Stimulated activated CD4-positive, alpha-beta T cell treated with anti-CD3 and anti-CD28 coated beads, Interleukin-4, amount 100 ng/mL, for 24 hours (primary cell): ENCODE data around the gene PIK3C2G.
"Not testable (repeated sequence)": the region's sequence is repeated elsewhere in the genome, so short reads cannot be mapped to it uniquely, and the experiment has no call there.

ENCODE experiments used
- DNase-seq: peaks from one replicate; pipeline ENCODE4 v3.0.0-alpha.2; 2020

The PIK3C2G gene

DNA sequence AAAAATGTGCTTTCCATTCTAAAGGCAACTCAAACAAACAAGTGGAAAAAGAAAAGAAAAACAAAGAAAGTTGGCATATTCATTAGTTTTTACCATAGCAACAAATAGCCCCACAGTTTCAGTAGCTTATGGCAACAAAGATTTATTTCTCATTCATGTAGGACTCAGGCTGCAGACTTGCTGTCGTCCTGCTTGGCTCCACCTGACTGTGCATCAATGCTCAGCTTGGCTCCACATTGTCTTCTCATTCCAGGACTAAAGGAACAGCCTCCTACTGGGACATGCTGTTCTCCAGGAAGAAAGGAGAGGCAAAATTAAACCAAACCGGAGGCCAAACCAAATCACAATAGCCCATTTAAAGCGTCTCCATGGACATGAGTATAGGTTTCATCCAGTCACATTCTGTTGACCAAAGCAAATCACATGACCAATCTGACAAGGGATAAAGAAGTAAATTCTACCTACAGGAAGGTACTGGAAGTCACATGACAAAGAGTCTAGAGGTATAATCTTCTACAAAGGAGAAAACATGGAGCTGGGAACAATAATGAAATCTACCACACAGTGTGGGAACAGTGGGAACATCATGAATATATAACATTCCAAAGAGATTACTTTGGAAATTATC lies 222.5 kb downstream of the PIK3C2G start:
- DNase-seq: no peak

DNA sequence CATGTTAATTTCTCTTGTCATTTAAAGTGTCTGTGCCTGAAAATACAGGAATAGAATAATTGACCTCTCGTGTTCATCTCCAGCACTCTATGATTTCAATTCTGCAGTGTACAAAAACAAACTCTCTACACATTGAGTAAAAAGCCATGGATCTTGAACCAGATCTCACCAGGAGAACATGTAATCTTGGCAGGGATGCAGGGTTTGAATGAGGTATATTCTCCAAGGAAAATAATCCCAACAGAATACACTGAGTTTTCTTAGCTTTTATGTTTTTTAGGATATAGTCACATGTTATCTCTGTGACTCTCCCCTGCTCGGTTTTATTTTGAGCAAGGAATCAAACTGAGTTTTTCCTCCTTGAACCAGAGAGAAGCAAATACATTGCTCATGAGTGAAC lies 224.7 kb downstream of the PIK3C2G start:
- DNase-seq: no peak

DNA sequence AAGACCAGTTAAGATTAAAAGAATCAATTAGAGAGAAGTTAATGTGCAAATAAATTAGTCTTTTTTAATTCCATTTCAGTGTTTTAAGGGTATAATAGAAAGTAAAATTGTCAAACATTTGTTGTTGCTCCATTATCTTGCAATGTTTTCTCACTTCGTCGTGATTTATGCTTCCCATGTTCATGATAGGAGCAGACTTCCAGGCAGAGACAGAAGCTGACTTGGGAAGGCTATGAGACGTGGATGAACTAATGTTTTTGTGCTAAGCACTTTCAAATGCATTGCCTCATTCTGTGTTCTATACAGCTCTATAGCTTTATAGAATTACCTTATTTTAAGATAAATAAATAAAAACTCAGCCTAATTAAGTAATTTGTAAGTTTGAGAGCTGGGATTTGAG lies 226.2 kb downstream of the PIK3C2G start:
- DNase-seq: no peak

DNA sequence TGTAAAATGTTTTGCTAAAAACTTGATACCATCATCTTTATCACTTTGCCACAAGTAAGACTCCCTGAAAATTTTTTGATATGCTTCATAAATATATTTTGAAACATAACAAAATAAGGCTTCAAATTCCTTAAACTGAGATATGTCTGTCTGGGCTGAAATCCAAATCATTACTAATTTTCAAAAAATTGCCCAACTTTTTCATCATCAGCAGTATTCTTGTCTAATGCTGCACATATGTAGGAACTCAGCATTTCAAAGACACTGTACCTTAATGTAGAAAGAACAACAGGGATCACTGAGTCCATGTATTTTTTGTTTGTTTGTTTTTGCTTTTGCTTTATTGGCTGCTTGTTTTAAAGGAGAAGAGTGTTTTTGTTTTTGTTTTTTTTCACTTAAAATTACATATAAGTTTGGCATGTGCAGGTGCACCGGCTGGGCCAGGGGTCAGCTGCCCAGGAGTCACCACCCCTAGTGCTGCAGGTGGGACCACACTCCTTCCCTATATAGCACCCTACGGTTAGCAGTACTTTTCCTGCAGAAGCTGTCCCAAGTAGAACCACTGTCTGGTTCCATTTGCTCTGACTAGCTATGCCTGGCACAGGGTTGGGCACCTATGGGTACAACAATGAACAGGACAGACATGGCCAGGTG lies 231.2 kb downstream of the PIK3C2G start:
- DNase-seq: no peak

DNA sequence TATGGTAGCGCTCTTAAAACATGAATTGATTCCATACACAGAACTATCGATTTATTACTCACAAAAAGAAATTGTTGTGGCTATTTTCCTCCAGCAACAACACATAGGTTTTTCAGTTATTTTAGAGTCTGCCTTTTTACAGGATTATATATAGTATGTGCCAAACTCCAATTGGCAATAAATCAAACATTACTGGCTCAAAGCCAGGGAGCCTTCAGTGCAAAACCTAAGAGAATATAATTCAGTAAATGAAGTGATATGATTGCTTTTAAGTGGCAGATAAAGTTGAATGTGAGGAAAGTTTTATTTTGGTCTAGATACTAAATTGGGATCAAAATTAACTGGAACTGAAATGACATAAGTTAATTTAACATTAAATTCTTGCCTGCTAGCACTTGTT lies 234.8 kb downstream of the PIK3C2G start:
- DNase-seq: no peak

DNA sequence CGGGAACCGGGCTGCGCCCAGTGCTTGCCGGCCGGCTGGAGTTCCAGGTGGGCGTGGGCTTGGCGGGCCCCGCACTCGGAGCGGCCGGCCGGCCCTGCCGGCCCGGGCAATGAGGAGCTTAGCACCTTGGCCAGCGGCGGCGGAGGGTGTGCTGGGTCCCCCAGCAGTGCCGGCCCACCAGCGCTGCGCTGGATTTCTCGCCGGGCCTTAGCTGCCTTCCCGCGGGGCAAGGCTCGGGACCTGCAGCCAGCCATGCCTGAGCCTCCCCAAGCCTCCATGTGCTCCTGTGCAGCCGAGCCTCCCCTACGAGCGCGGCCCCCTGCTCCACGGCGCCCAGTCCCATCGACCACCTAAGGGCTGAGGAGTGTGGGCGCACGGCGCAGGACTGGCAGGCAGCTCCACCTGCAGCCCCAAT lies 238.8 kb downstream of the PIK3C2G start:
- DNase-seq: not testable (repeated sequence)

DNA sequence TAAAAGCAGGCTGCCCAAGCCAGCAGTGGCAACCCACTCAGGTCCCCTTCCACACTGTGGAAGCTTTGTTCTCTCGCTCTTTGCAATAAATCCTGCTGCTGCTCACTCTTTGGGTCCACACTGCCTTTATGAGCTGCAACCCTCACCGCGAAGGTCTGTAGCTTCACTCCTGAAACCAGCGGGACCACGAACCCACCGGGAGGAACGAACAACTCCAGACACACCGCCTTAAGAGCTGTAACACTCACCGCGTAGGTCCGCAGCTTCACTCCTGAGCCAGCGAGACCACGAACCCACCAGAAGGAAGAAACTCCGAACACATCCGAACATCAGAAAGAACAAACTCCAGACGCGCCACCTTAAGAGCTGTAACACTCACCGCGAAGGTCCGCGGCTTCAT lies 239.4 kb downstream of the PIK3C2G start:
- DNase-seq: not testable (repeated sequence)

DNA sequence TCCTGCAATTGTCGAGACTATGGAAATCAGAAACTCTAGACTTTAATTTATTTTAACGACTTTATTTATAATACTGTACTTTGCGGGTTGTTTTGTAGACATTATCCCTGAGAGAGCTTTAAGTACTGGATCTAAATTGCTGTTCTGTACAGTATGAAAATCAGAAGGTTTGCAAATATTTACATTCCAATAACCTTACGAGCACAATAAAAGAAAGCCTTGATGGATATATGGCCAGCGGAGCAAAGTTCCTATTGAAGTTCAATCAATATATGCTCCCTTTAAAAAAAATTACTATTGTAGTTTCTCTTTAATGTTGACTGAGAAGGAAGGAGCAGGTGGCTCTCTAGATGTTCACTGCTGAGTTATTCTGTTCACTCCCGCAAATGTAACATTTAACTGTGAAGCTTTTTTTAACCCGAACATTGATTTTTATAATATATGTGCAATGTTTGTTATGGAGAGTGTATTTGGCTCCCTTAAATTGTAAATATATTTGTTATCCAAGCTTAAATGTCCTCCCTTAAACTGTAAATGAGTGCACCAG lies 241.2 kb downstream of the PIK3C2G start:
- no peak for DNase-seq

DNA sequence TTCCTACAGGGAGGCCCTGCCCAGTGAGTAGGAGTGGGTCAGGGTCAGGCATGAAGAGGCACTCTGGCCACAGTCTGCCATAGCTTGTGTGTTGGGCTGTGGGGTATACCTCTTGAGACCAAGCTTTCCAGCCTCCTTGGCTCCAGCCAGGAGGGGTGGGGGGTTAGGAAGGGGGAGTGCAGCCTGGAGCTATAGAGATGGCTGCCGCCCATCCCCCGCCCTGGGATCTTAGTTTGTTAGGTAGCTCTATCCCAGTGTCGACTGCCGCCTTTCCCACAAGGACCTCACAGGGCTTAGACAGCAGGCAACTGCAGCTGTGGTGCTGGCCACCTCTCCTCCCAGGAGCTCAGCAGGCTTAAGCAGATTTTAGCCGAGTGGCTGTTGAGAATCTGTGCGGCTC lies 260.1 kb downstream of the PIK3C2G start:
- DNase-seq: no peak

DNA sequence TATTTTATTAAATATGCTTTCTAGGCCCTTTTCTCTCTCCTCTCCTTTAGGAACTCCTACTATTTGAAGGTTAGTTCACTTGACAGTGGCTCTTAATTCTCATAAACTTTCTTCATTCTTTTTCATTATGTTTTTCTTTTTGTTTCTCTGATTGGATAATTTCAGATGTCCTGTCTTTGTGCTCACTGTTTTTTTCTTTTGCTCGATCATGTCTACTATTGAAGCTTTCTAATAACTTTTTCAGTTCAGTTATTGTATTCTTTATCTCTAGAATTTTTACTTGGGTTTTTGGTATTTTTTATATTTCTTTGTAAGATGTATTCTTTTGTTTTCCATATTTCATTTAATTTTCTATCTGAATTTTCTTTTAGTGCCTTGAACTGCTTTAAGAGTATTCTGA lies 261.5 kb downstream of the PIK3C2G start:
- no peak for DNase-seq

DNA sequence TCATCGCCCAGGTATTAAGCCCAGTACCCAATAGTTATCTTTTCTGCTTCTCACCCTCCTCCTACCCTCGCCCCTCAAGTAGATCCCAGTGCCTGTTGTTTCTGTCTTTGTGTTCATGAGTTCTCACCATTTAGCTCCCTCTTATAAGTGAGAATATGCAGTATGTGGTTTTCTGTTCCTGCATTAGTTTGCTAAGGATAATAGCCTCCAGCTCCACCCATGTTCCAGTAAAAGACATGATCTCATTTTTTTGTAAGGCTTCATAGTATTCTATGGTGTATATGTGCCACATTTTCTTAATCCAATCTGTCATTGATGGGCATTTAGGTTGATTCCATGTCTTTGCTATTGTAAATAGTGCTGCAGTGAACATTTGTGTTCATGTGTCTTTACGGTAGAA lies 281.2 kb downstream of the PIK3C2G start:
- not testable (repeated sequence) for DNase-seq

DNA sequence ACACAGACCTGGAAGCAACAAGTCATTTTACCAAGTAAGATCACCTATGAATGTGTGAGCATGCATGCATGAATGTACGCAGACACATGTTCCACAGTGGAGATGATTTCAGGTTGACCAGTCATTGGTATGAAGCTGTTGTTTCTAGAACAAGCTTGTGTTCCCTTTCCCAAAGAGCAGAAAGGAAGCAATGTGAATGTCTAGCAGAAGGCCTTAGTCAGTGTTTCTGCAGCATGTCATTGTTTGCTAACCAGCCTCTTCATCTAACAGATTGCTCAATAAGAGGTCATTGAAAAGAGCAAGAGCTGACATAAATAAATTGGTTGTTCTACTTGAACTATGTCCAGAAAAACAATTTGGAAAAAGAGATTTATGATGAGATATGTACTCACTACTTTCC lies 285.1 kb downstream of the PIK3C2G start:
- DNase-seq: no peak

DNA sequence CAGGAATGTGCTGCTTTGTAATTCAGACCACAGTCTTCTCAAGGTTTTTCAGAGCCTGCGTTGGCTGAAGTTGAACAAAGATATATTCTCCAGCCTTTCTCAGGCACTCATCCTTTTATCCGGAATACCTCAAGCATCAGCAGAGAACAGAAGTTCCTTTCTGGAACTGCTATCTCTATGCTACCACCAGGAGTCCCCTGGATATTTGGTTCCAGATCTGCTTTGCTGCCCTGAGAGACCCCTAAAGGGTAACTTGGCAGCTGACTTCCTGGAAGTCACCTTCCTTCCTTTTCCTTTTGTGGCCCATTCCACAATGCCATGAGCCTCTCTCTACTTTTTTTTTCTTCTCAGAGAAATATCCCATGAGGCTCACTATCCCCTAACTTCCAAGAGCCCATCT lies 288.3 kb downstream of the PIK3C2G start:
- no peak for DNase-seq

DNA sequence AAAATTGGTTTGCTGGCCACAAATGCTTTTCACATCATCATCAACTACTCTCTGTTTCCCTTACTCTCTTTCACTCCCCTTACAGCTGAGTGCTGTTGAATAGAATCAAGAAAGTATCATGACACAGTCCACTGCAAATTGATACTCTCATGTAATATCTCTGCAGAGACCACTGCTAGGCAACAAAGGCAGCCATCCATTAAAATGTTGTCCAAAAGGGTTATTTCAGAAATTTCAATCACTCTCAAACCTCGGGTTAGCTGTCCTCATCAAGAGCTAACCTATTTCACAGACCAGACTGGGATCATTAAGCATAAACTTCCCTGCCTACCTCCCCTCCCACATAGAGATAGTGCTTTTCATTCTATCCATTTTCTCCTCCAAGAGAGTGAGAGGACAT lies 289.8 kb downstream of the PIK3C2G start:
- no peak for DNase-seq

DNA sequence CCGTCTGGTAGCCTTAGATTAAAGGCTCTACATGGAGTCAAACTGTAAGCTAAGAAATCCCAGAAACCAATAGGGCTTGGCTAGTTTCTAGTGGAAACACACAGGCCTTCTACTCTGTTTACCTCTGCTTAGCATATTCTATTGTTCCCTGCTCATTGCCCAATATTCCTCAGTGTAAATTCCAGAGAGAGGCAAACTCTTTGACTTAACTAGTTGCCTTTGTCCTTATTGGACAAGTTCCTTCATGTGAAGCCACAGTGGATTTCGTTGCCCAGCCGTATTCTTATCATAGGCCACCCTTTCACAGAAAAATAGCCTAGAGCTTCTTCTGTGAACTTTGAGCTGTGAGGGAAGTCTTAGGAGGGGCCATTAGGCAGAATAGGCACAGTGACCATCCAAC lies 290.4 kb downstream of the PIK3C2G start:
- DNase-seq: no peak

DNA sequence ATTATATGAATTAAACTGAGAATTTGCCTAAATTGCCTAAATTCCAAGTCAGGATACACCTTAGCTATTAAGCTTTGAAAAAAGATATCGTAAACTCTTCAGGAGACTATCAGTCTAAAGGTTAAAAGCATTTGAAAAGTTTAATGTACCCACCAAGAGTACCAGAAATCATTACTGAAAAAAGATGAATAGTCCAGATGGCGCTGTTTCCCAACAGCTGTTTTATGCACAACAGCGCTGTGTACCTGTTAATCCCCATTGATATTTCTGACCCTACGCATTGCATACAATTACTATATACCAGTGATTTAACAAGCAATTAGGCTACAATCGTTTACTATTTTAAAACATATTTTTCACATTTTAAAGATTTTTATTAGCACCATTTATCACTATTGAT lies 291.5 kb downstream of the PIK3C2G start:
- no peak for DNase-seq

DNA sequence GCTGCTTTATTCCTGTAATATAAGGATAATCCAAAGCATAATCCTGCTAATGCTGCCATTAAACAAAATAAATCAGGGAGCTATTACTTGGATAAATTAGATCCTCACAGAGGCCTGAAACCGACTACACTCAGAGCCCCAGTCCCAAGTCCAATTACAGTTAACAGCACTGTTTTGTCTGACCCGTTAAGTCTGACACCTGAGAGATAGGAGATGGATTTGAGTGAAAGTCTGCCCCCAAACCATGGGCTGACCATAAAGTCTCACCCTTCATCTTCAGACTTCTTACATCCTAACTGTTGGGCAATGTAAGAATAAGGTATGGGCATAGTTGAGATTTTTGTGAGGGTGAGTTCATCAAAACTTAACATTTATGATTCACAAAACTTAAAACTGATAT lies 294.8 kb downstream of the PIK3C2G start:
- no peak for DNase-seq

DNA sequence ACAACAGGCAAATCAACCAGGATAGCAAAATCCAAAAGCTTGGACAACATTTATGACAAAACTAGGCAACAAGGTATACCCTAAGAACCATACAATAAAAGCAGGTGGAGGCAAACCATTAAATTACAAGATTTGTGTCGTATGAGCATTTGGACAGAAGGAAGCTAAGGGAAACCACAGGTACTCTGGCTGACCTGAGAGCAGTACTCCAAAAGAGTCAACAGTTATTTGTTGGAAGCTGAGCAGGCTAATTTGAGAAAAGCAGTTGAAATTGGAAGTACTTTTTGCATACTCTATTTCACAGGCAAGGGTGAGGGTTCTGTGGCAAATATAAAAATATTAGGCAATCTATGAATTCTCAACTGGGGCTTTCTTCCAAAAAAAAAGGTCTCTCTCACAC lies 297.9 kb downstream of the PIK3C2G start:
- no peak for DNase-seq

DNA sequence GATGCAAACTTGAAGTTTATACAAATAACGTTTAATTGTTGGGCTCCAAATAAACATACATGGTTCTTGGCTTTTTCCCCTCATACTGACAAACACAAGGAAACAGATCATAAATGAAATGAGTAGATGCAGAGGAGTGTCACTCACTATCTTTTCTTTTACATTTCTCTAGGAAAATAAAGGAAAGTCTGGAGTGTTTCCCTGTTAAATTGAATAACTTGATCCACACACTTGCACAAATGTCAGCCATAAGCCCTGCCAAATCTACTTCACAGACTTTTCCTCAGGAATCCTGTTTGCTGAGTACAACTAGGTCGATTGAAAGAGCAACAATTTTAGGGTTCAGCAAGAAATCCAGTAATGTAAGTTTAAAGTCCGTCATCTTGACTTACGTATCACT lies 301.2 kb downstream of the PIK3C2G start:
- DNase-seq: no peak

DNA sequence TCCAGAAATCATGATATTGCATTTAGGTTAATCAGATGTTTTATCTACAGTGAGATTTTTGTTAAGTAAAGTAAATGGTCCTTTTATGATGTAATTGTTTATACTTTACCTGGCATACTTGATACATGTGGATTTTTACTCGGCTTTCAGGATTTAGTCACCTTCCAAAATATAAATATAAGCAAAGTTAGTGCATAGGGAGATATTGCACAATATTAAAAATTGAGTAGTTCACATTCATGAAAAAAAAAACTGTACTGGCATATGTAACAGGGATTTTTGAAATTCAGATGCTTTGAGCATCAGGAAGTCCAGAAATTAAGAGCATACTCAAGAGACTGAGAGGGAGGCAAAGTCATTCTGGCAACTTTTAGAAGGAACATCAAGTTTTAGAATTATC lies 303.0 kb downstream of the PIK3C2G start:
- no peak for DNase-seq

DNA sequence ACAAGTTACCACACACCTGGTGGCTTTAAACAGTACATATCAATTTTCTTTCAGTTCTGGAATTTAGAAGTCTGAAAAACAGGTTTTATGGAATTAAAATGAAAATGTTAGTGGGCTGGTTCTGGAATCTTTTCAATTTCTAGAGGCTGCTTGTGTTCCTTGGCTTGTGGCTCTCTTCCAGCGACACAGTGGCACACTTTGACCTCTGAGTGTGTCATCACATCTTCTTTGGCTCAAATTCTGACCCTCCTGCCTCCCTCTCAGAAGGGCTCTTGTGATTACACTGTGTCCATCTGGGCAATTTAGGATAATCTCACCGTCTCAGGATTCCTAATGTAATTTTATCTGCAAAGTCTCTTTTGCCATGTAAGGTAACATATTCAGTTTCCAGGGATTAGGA lies 306.5 kb downstream of the PIK3C2G start:
- DNase-seq: no peak

DNA sequence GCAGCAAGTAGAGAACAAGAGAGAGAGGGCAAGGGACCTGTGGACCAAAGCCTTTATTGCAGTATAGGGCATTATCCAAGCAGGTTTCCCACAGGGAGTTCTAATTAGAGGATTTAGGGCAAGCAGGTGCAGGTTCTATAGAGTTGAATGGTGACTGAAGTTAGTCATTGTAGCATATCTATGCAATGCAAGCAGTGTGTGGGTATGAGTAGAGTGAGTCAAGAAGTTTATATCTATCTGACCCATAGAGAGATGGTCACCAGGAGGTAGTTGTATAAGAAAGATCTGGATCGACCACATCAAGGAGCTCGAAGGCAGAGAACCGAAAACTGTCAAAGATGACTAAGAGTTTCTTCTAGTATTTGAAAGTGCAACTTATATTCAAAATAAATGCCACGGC lies 309.2 kb downstream of the PIK3C2G start:
- no peak for DNase-seq

DNA sequence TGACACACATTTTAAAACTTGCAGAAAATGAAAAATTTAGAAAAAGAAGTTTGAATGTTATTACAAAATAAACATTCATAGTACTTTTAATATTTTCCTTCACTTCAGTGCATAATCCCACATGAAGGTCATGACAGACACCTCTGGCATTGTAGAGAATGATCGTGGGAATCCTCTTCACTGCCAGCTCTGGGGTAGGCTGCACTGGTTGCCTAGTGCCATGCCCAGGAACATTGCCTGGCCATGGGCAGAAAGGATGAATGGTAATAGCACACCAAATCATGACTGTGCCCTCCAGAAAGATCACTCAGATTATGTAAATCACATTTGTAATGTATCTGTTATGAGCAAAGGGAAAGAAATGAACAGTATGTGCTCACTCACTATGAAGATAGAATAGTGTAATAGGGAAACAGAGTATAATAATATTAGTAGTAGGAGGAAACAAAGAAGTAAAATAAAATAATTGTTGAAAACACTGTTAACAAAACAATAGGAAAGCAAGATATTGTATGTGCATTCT lies 314.8 kb downstream of the PIK3C2G start:
- DNase-seq: no peak

DNA sequence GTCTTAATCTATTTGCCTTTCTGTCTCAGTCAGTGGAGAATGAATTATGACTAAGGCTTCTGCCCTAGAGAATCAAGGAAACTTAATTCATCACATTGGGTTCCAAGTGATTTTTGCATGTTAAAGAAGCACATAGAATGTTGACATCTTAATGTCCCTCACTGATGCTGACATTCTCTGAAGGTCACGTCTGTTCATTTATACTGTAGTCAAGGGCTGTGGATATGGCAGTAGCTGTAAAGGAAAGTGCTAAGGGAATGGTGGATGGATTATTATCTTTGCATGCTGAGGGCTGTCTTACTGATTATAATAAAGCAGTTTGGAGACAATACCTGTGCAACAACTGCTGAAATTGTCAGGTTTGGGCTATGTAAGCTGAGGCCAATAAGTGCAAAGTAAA lies 315.3 kb downstream of the PIK3C2G start:
- DNase-seq: no peak

DNA sequence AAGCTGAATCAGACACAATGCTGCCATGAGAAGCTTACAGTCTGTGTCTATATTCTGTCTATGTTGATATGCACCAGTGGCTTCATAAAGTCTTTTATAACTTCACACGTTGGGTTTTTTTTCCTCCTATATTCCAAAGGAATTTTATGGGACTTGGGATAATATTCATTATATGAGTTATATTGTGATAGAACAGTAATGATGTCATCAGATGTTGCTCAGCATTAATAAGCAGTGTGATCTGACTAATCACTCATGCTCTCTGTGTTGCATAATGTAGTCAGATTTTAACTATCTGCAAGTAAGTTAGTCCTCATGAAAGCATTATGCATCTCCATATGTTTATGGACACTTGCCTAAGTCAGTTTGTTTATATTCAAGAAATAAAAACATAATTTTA lies 316.9 kb downstream of the PIK3C2G start:
- DNase-seq: no peak
